H7 (cell line): ENCODE measurements around the gene DNAJA4. TPM values are rescaled to one million over a fixed set of nuclear protein-coding genes. Genes with fewer than 3 reads are reported as not detected.
A peak's percentile ranks its signal among the peaks of the same experiment; 100 is the strongest.

Source experiments
- DNase-seq: peaks from one replicate; pipeline ENCODE4 v3.0.0; 2012
- H3K27me3 ChIP-seq: 2 replicates; pipeline ENCODE4 v1.6.0; 2011; ENCODE audit warnings: mild to moderate bottlenecking, low read length; ENCODE audit not compliant: control insufficient read depth, insufficient read depth
- H3K36me3 ChIP-seq: replicated peaks from 2 replicates; pipeline ENCODE4 v1.5.1; 2011; ENCODE audit warnings: low read length; ENCODE audit not compliant: control insufficient read depth, insufficient read depth
- H3K4me3 ChIP-seq: 2 replicates; pipeline ENCODE4 v1.5.1; 2011; ENCODE audit warnings: low read depth, mild to moderate bottlenecking, control low read depth, low read length, moderate library complexity; ENCODE audit not compliant: insufficient read depth
- total RNA-seq: library from RNA; depleted of rRNA; stranded (reverse); fragments of >200 nt; shearing (Covaris generic); gene quantifications from 2 replicates; pipeline ENCODE4 v1.2.3, GENCODE V29; 2014

DNAJA4 gene
- total RNA-seq, 1 experiment from 2014 or later = 0.03 TPM

- Histone ChIP-seq H3K36me3 (no peaks in the 10 kb centered on the region), H3K27me3 (no peaks in the 10 kb centered on the region), H3K4me3 (no peak overlapping the region)
- DNase-seq = no peak
These were observed 46.9 kb downstream of the DNAJA4 start for GRCh38 chr15:78311292-78311691.

DNA sequence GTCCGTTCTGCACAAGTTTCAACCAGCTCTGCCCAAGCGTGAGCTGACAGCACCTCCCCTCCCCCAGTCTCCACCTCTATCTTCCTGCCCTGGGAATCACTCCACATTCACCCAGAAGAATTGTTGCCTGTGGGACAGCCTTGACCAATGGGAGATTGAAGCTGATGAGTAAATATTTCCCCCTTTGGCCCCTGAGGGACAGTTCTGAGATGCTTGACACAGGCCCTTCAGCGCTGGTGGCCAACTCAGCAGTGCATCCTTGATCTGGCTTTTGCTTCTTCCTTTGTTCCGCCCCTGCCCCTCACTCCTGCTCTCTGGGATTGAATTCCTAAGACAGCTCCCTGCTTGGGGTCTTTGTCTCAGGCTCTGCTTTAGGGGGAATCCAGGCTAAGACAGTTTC is 48.2 kb downstream of the DNAJA4 start:
- H3K27me3 ChIP-seq = no peaks in the 10 kb centered on the region
- H3K4me3 ChIP-seq = no peak overlapping the region
- peak; percentile 68 for DNase-seq
- no peaks in the 10 kb centered on the region for H3K36me3 ChIP-seq

DNA sequence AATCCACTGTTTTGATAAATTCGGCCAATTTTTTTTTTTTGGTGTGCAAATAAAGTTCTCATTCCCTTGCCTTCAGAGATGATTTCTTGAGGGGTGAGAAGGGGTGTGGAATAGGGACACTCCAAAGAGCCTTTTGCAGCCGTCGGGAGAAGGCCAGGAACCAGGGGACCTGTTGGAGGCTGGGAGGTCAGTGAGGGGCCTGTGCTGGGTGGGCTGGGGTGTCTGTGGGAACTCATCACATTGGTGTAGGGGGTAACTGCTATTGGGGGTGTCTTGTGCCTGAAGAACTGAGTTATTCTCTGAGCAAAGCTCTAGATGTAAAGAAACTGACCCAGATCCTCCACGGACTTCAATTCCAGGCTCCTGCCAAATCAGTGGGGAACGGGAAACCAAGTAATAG is 48.6 kb downstream of the DNAJA4 start:
- no peak for DNase-seq
- no peak overlapping the region for H3K4me3 ChIP-seq
- H3K36me3 ChIP-seq = no peaks in the 10 kb centered on the region
- no peaks in the 10 kb centered on the region for H3K27me3 ChIP-seq

- no peak for DNase-seq
- Histone ChIP-seq H3K36me3 (no peaks in the 10 kb centered on the region), H3K4me3 (no peak overlapping the region), H3K27me3 (no peaks in the 10 kb centered on the region)
These were observed 49.0 kb downstream of the DNAJA4 start for GRCh38 chr15:78313383-78313782.

DNA sequence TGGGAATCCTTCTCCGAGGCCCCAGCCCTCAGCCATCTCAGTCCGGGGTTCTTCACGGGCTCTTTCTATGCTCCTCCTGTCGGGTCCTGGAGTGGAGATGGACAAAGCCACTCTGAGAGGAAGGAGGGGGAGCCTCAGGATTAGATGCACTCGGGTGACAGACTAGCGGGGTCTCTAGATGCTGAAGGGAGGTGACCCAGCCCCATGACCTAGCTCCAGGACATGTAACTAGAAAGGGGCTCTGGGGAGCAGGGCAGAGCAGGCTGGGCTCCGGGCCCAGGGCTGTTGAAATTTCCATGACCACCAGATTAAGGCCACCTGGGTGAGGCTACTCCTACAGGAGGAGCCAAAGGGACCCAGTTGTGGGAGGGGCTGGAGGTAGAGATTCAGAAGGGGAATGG is 49.8 kb downstream of the DNAJA4 start:
- peak; percentile 56 for DNase-seq
- no peaks in the 10 kb centered on the region for H3K36me3 ChIP-seq
- H3K4me3 ChIP-seq = no peak overlapping the region

GRCh38 chr15:78315686-78316282 is 51.4 kb downstream of the DNAJA4 start:
- no peaks in the 10 kb centered on the region for H3K36me3 ChIP-seq
- H3K4me3 ChIP-seq = no peak overlapping the region
- peak; percentile 88 for DNase-seq
- no peaks in the 10 kb centered on the region for H3K27me3 ChIP-seq

More for the DNA sequence above, 49.8 kb downstream of the DNAJA4 start:
- H3K27me3 ChIP-seq = no peaks in the 10 kb centered on the region

- H3K27me3 ChIP-seq = no peaks in the 10 kb centered on the region
- no peaks in the 10 kb centered on the region for H3K36me3 ChIP-seq
- no peak overlapping the region for H3K4me3 ChIP-seq
- DNase-seq = peak; percentile 80
These were observed 52.1 kb downstream of the DNAJA4 start for GRCh38 chr15:78316283-78317083.

DNA sequence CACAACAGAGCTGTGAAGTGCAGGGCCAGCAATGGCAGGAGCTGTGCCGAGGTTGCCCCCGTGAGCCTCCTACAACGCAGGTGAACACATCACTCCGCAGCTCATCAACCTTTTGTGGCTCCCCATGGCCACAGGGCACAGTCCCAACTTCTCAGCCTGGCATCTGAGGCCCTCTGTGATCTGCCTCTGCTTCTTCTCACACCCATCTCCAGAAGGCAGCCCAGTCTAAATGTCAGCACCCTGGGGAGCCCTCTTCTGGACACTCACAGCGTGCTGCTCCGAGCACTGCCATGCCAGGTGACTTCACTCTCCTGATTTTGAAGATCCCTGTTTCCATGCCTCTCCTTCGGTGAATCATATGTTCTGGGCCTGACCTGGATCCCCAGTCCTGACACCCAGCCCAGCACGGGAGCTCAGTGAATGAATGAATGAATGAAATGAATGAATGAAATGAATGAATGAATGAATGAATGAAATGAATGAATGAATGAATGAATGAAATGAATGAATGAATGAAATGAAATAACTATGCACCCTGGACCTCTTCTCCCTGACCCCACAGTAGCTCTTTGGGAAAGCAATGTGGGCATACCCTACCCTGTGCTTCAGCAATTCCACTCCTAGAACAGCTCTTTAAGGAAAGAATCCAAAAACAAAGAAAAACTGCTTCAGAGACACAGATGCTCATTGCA is 52.9 kb downstream of the DNAJA4 start:
- Histone ChIP-seq H3K36me3 (no peaks in the 10 kb centered on the region), H3K27me3 (no peaks in the 10 kb centered on the region), H3K4me3 (no peak overlapping the region)
- no peak for DNase-seq

DNA sequence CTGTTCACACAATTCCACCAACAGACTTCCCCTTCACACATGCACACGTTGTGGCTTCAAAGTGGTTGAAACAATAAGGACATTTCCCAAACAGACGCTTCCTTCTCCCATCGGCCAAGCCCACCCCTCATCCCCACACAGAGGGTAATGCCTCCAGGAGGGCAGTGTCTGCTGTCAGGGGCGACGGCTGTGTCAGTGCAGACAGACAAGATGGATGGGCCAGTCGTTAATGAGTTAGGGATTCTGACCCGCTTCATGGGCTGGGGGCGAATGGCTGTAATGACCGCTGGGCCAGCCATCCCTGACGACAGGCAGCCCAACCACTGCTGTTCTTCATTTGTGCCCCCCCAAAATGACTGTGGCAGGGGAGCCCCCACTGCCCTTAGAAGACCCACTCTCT is 55.2 kb downstream of the DNAJA4 start:
- Histone ChIP-seq H3K4me3 (no peak overlapping the region), H3K27me3 (no peaks in the 10 kb centered on the region), H3K36me3 (no peaks in the 10 kb centered on the region)
- no peak for DNase-seq

GRCh38 chr15:78320183-78320582 is 55.8 kb downstream of the DNAJA4 start:
- Histone ChIP-seq H3K4me3 (no peak overlapping the region), H3K27me3 (no peaks in the 10 kb centered on the region), H3K36me3 (no peaks in the 10 kb centered on the region)
- peak; percentile 39 for DNase-seq

DNA sequence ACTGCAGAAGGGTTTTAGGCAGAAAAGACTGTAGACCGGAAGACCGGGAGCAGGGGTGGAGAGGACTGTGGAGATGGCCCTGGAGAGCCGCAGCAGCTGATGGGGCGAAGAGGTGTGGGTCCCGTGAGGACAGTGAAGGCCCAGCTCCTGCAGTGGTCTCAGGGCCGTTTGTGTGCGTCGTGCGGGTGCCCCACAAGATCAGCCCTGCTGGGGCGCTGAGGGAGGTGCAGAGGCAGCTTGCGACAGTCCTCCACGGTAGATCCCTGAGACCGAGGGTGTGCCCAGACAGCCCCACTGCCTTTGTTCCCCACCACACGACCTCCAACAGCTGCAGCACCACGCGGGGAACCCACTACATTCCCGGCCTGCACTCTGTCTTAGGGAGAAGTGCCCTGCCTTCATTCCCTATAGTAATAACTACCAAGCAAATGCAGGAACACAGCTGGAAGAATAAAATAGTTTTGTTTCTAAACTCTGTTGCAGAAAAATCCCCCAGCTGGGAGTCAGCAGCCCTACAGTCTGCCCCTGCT is 56.7 kb downstream of the DNAJA4 start:
- DNase-seq = peak; percentile 62
- H3K27me3 ChIP-seq = no peaks in the 10 kb centered on the region

GRCh38 chr15:78321786-78322185 is 57.4 kb downstream of the DNAJA4 start:
- no peaks in the 10 kb centered on the region for H3K27me3 ChIP-seq
- DNase-seq = peak; percentile 52
- H3K4me3 ChIP-seq = no peak overlapping the region
- no peaks in the 10 kb centered on the region for H3K36me3 ChIP-seq

More for the DNA sequence above, 56.7 kb downstream of the DNAJA4 start:
- Histone ChIP-seq H3K36me3 (no peaks in the 10 kb centered on the region), H3K4me3 (no peak overlapping the region)

GRCh38 chr15:78322243-78322642 is 57.9 kb downstream of the DNAJA4 start:
- DNase-seq = peak; percentile 76
- Histone ChIP-seq H3K4me3 (no peak overlapping the region), H3K36me3 (no peaks in the 10 kb centered on the region), H3K27me3 (no peaks in the 10 kb centered on the region)

- peak; percentile 56 for DNase-seq
- no peaks in the 10 kb centered on the region for H3K36me3 ChIP-seq
- no peaks in the 10 kb centered on the region for H3K27me3 ChIP-seq
- H3K4me3 ChIP-seq = no peak overlapping the region
These were observed 58.6 kb downstream of the DNAJA4 start for GRCh38 chr15:78322724-78323521.
